Mucosa of rectum (tissue), 2 donors: Measurements from ENCODE around the gene TLE6.

Experiments
- H3K27ac ChIP-seq, 2 donors: one replicate each; pipeline ENCODE4 v1.7.0; 2013; ENCODE audit warnings: inconsistent platforms in 2 of 2, low read depth in 2 of 2, low read length in 2 of 2
- H3K27me3 ChIP-seq, 2 donors: one replicate each; pipeline ENCODE4 v1.7.0; 2013; ENCODE audit warnings: low read length in 2 of 2; ENCODE audit not compliant: control insufficient read depth in 2 of 2, insufficient read depth in 2 of 2
- H3K36me3 ChIP-seq, 2 donors: one replicate each; pipeline ENCODE4 v1.7.0; 2013; ENCODE audit warnings: low read length in 2 of 2; ENCODE audit not compliant: control insufficient read depth in 2 of 2, insufficient read depth in 2 of 2
- H3K4me1 ChIP-seq, 2 donors: one replicate each; pipeline ENCODE4 v1.7.0; 2013; ENCODE audit warnings: low read length in 2 of 2, mild to moderate bottlenecking in 1 of 2; ENCODE audit not compliant: control insufficient read depth in 2 of 2, insufficient read depth in 2 of 2
- H3K4me3 ChIP-seq, 2 donors: one replicate each; pipeline ENCODE4 v1.7.0; 2013; ENCODE audit warnings: low read length in 2 of 2
- H3K9ac ChIP-seq, 2 donors: one replicate each; pipeline ENCODE4 v1.7.0; 2013; ENCODE audit warnings: low read length in 2 of 2, low read depth in 1 of 2, mild to moderate bottlenecking in 1 of 2
- H3K9me3 ChIP-seq, 2 donors: one replicate each; pipeline ENCODE4 v1.7.0; 2013; ENCODE audit warnings: low read length in 2 of 2; ENCODE audit not compliant: control insufficient read depth in 2 of 2
- donor health status: healthy.
- donor health status: Normal muscosa, but diverticular disease.

Gene TLE6

GRCh38 chr19:3012621-3013262 is 35.4 kb downstream of the TLE6 start:
- Histone ChIP-seq H3K9ac (no peak overlapping the region), H3K9me3 (no peaks in the 10 kb centered on the region), H3K4me1 (no peaks in the 10 kb centered on the region), H3K27me3 (no peaks in the 10 kb centered on the region), H3K36me3 (peaks cover 18 to 23% of the 10 kb centered on the region in 2 donors), H3K27ac (no peak overlapping the region), H3K4me3 (no peak overlapping the region)

DNA sequence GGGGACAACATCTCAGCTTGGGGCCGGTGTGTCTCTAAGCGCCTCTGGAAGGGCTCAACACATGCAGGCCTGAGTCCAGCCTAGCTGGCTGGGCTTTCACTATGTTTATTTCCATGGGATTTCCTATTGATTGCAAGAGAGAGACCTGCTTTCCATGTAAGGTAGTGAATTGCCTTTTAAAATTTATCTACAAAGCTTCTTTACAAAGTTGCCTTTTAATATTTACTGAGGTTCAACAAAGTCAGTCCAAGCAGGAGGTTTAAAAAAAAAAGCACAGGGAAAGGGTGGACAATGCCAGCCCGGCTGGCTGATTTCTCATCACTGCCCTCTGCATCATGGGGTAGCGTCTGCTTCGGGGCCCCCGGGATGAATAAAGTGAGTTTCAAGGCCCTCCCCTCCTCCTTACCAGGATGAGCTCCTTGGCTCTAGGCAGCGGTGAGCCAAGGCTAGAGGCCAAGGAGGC is 35.9 kb downstream of the TLE6 start:
- H3K36me3 ChIP-seq: peaks cover 18 to 20% of the 10 kb centered on the region in 2 donors
- H3K9ac ChIP-seq: no peak overlapping the region
- H3K9me3 ChIP-seq: no peaks in the 10 kb centered on the region
- H3K4me1 ChIP-seq: no peaks in the 10 kb centered on the region
- no peak overlapping the region for H3K27ac ChIP-seq
- H3K4me3 ChIP-seq: no peak overlapping the region
- H3K27me3 ChIP-seq: no peaks in the 10 kb centered on the region

DNA sequence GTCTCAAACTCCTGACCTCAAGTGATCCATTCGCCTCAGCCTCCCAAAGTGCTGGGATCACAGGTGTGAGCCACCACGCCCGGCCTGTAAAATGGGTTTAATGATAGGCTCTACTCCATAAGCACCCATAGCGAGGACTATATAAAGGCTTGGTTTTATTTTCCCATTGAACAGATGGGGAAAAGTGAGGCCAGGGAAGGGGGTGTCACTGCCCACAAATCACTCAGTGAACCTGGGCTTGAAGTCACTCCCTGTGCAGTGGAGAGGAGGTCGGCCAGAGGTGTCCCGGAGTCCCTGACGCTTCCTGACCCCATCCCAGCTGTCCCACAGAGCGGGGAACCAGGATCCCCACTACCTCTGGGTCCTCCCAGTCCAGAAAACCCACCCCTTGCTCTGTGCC is 36.8 kb downstream of the TLE6 start:
- Histone ChIP-seq H3K36me3 (peaks cover 12 to 20% of the 10 kb centered on the region in 2 donors), H3K4me1 (no peaks in the 10 kb centered on the region), H3K9ac (no peak overlapping the region), H3K9me3 (no peaks in the 10 kb centered on the region), H3K27me3 (no peaks in the 10 kb centered on the region), H3K4me3 (no peak overlapping the region), H3K27ac (no peak overlapping the region)

DNA sequence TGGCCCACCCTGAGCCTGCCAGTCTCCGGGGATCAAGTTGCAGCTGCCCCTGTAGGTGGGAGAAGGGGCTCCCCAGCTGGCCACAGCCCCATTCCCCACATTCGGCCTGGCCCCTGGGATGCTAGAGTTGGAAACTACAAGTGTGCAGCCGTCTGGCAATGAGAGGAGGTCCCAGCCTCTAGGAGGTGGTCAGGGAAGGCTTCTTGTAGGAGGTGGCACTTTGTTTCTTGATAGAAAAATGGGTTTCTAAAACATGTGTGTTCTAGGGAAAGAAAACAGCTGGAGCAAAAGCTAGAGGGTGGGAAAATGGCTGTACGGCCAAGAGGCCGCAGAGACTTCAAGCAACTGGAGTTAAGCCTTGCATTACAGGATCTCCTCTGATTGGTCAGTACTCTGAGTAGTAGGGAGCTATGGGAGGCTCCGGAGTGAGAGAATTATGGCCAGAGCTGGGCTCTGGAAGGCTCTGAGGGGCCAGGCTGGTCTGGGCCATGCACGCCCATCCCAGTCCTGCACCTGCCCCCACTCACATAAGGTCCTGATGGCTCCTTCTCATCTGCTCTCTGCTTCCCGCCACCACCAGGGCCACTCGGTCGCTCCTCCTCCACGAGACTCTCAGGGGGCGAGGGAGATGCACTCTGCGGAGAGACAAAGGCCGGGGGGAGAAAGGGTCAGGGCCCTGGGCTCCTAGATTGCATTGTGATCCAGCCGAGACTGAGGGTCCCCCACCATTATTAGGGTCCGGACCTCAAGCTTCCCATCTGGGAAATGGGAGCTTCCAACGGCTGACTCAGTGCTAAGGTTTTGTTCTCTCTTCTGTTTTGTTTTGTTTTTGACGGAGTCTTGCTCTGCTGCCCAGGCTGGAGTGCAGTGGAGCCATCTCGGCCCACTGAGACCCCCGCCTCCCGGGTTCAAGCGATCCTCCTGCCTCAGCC is 38.0 kb downstream of the TLE6 start:
- no peak overlapping the region for H3K9ac ChIP-seq

GRCh38 chr19:3017923-3018322 is 40.6 kb downstream of the TLE6 start:
- H3K27me3 ChIP-seq: no peaks in the 10 kb centered on the region

More for the DNA sequence above, 38.0 kb downstream of the TLE6 start:
- H3K36me3 ChIP-seq: peaks cover 9 to 16% of the 10 kb centered on the region in 2 donors
- H3K9me3 ChIP-seq: no peaks in the 10 kb centered on the region
- no peak overlapping the region for H3K4me3 ChIP-seq
- no peaks in the 10 kb centered on the region for H3K4me1 ChIP-seq
- H3K27ac ChIP-seq: no peak overlapping the region
- H3K27me3 ChIP-seq: no peaks in the 10 kb centered on the region

GRCh38 chr19:3019211-3019854 is 42.0 kb downstream of the TLE6 start:
- Histone ChIP-seq H3K27ac (no peak overlapping the region), H3K27me3 (no peaks in the 10 kb centered on the region), H3K9me3 (no peaks in the 10 kb centered on the region), H3K9ac (no peak overlapping the region), H3K4me1 (no peaks in the 10 kb centered on the region), H3K36me3 (peaks cover 0 to 8% of the 10 kb centered on the region in 2 donors), H3K4me3 (no peak overlapping the region)

More at GRCh38 chr19:3017923-3018322, 40.6 kb downstream of the TLE6 start:
- H3K4me1 ChIP-seq: no peaks in the 10 kb centered on the region
- H3K36me3 ChIP-seq: peaks cover 0 to 11% of the 10 kb centered on the region in 2 donors
- no peaks in the 10 kb centered on the region for H3K9me3 ChIP-seq
- no peak overlapping the region for H3K4me3 ChIP-seq
- no peak overlapping the region for H3K27ac ChIP-seq
- H3K9ac ChIP-seq: no peak overlapping the region

GRCh38 chr19:3020321-3020960 is 43.1 kb downstream of the TLE6 start:
- no peak overlapping the region for H3K27ac ChIP-seq
- no peak overlapping the region for H3K9ac ChIP-seq

DNA sequence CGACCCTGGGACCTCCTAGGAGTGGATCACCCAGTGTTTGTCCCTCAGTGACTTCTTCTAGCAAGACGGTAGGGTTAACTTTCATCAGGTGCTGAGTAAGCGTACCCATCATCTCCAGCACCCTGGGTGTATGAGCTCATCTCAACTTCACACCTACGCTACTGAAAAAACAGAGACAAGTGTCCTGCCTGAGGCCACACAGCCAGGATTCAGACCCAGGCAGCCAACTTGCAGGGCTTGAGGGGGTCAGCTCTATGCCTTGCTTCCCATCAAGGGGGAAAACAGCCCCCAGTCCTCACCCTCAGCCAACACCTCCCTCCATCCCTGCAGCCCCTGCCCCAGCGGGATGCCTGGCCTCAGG is 47.1 kb downstream of the TLE6 start:
- Histone ChIP-seq H3K9ac (peak overlapping the region in 1 of 2 donors; percentile 67), H3K9me3 (no peaks in the 10 kb centered on the region), H3K4me1 (peaks cover 10% of the 10 kb centered on the region in 2 donors), H3K36me3 (peaks cover 0 to 2% of the 10 kb centered on the region in 2 donors), H3K27ac (peak overlapping the region in 1 of 2 donors; percentile 58), H3K4me3 (peak overlapping the region in 1 of 2 donors; percentile 50), H3K27me3 (no peaks in the 10 kb centered on the region)

More at GRCh38 chr19:3020321-3020960, 43.1 kb downstream of the TLE6 start:
- H3K4me1 ChIP-seq: peaks cover 5 to 6% of the 10 kb centered on the region in 2 donors
- H3K4me3 ChIP-seq: no peak overlapping the region
- no peaks in the 10 kb centered on the region for H3K27me3 ChIP-seq
- no peaks in the 10 kb centered on the region for H3K9me3 ChIP-seq
- peaks cover 0 to 4% of the 10 kb centered on the region in 2 donors for H3K36me3 ChIP-seq

GRCh38 chr19:3024870-3025548 is 47.6 kb downstream of the TLE6 start:
- Histone ChIP-seq H3K4me1 (peaks cover 10% of the 10 kb centered on the region in 2 donors), H3K27me3 (no peaks in the 10 kb centered on the region), H3K36me3 (no peaks in the 10 kb centered on the region), H3K9me3 (no peaks in the 10 kb centered on the region), H3K27ac (peak overlapping the region; percentile 34 to 58), H3K9ac (peak overlapping the region; percentile 32 to 67), H3K4me3 (peak overlapping the region; percentile 49 to 50)
